Measurements from ENCODE around the gene ADSS1. TPM values are rescaled to one million over a fixed set of nuclear protein-coding genes. Genes with fewer than 3 reads are reported as not detected.

ADSS1 gene
- total and polyA plus RNA-seq, 2 donors (not counting 1 experiment from before 2014, with no cell fraction given): 2.2 to 3.5 TPM

DNA sequence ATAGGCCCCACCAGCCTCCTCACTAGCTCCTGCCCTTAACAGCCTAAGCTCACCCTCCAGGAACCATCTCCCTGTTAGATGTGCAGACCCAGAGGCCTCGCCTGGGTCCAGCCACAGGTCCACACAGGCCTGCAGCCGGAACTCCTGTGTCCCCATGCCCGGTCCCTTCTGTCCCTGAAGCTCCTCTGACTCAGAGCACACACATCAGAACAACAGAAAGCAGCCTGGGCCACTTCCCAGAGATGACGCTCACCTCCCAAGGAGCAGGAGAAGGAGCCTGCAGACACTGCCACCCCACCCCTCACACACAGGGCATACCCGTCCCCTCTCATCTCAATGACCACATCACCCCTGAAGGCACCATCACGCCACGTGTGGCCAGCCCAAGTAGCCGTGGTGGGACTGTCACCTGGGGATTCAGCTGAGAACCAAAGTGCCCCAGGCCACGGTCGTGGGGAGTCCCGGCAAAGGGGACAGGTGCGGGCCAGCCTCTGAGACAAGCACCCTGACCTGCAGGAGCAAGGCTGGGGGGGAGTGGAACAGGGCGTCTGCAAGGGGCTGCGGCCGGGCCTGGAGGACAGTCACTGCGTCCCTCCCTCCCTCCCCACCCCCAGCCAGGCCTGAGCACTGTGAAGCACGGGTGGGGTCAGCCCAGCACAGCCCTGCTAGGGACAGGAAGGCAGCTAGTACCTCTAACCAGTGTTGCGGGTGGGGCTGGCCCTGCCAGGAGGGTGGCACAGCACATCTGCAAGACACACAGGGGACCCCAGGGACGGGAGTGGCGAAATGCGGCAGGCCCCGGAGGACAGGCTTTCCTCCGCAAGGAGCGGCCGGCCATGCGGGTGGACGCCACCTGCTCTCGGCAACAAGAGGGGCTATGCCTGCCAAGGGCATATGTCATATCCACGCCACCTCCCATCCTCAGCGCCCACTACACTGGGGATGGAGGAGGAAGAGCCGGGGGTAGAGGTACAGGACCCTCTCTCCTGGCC, 66.0 kb downstream of the ADSS1 start:
- no peak overlapping the region for H3K4me2 ChIP-seq (ENCODE audit: extremely low read depth, insufficient read depth, low read length)
- peaks cover 57% of the 10 kb centered on the region for H3K79me2 ChIP-seq (ENCODE audit: control insufficient read depth, insufficient read depth, low read length)
- TF ChIP-seq EZH2 (IDR thresholded peaks at IDR 0.05; ENCODE audit: low read length, missing control alignments): no peak
- no peak for TF ChIP-seq CTCF (conservative IDR thresholded peaks at IDR 0.05 in 1 of 2, IDR thresholded peaks at IDR 0.05 in 1 of 2; ENCODE audit: low read depth in 1 of 2, low read length in 2 of 2)
- H3K27ac ChIP-seq (ENCODE audit: insufficient read depth, low read length): no peak overlapping the region
- DNase-seq (ENCODE audit: low read depth in 2 of 2): no peak
- no peaks in the 10 kb centered on the region for H3K27me3 ChIP-seq (ENCODE audit: control insufficient read depth, insufficient read depth, low read length)
- H3K9ac ChIP-seq (ENCODE audit: insufficient read depth, low read length): no peak overlapping the region
- no peaks in the 10 kb centered on the region for H3K9me3 ChIP-seq (ENCODE audit: control insufficient read depth, insufficient read depth, low read depth, low read length)
- no peak overlapping the region for H2AFZ ChIP-seq (ENCODE audit: low read length)
- H3K4me1 ChIP-seq (ENCODE audit: control insufficient read depth, extremely low read depth, insufficient read depth, low read length): peaks cover 5% of the 10 kb centered on the region
- H3K4me3 ChIP-seq (replicated peaks in 1 of 4; ENCODE audit: control extremely low read depth in 1 of 4, insufficient read depth in 1 of 4, low read depth in 3 of 4, low read length in 4 of 4): no peak overlapping the region
- peaks cover 15% of the 10 kb centered on the region for H3K36me3 ChIP-seq (ENCODE audit: control insufficient read depth, insufficient read depth, low read length)
- H4K20me1 ChIP-seq (ENCODE audit: control insufficient read depth, extremely low read depth, insufficient read depth, low read length): no peaks in the 10 kb centered on the region

- peaks cover 57% of the 10 kb centered on the region for H3K79me2 ChIP-seq (ENCODE audit: control insufficient read depth, insufficient read depth, low read length)
- H3K27ac ChIP-seq (ENCODE audit: insufficient read depth, low read length): no peak overlapping the region
- H3K9me3 ChIP-seq (ENCODE audit: control insufficient read depth, insufficient read depth, low read depth, low read length): no peaks in the 10 kb centered on the region
- H3K4me2 ChIP-seq (ENCODE audit: extremely low read depth, insufficient read depth, low read length): no peak overlapping the region
- no peaks in the 10 kb centered on the region for H4K20me1 ChIP-seq (ENCODE audit: control insufficient read depth, extremely low read depth, insufficient read depth, low read length)
- peaks cover 7% of the 10 kb centered on the region for H3K4me1 ChIP-seq (ENCODE audit: control insufficient read depth, extremely low read depth, insufficient read depth, low read length)
- no peak overlapping the region for H2AFZ ChIP-seq (ENCODE audit: low read length)
- no peak overlapping the region for H3K4me3 ChIP-seq (replicated peaks in 1 of 4; ENCODE audit: control extremely low read depth in 1 of 4, insufficient read depth in 1 of 4, low read depth in 3 of 4, low read length in 4 of 4)
- no peak for DNase-seq (ENCODE audit: low read depth in 2 of 2)
- TF ChIP-seq CTCF (conservative IDR thresholded peaks at IDR 0.05 in 1 of 2, IDR thresholded peaks at IDR 0.05 in 1 of 2; ENCODE audit: low read depth in 1 of 2, low read length in 2 of 2): no peak
- no peak for TF ChIP-seq EZH2 (IDR thresholded peaks at IDR 0.05; ENCODE audit: low read length, missing control alignments)
- H3K9ac ChIP-seq (ENCODE audit: insufficient read depth, low read length): no peak overlapping the region
- H3K27me3 ChIP-seq (ENCODE audit: control insufficient read depth, insufficient read depth, low read length): no peaks in the 10 kb centered on the region
- H3K36me3 ChIP-seq (ENCODE audit: control insufficient read depth, insufficient read depth, low read length): peaks cover 14% of the 10 kb centered on the region
Measured at GRCh38 chr14:104791425-104791824, 67.4 kb downstream of the ADSS1 start.

GRCh38 chr14:104792101-104792884, 68.3 kb downstream of the ADSS1 start:
- H3K9me3 ChIP-seq (ENCODE audit: control insufficient read depth, insufficient read depth, low read depth, low read length): no peaks in the 10 kb centered on the region
- H3K4me2 ChIP-seq (ENCODE audit: extremely low read depth, insufficient read depth, low read length): no peak overlapping the region
- no peaks in the 10 kb centered on the region for H3K27me3 ChIP-seq (ENCODE audit: control insufficient read depth, insufficient read depth, low read length)
- peaks cover 7% of the 10 kb centered on the region for H3K4me1 ChIP-seq (ENCODE audit: control insufficient read depth, extremely low read depth, insufficient read depth, low read length)
- no peaks in the 10 kb centered on the region for H4K20me1 ChIP-seq (ENCODE audit: control insufficient read depth, extremely low read depth, insufficient read depth, low read length)
- TF ChIP-seq CTCF (conservative IDR thresholded peaks at IDR 0.05 in 1 of 2, IDR thresholded peaks at IDR 0.05 in 1 of 2; ENCODE audit: low read depth in 1 of 2, low read length in 2 of 2) (no peak), EZH2 (IDR thresholded peaks at IDR 0.05; ENCODE audit: low read length, missing control alignments) (no peak)
- DNase-seq (ENCODE audit: low read depth in 2 of 2): no peak
- H3K79me2 ChIP-seq (ENCODE audit: control insufficient read depth, insufficient read depth, low read length): peaks cover 57% of the 10 kb centered on the region
- no peak overlapping the region for H3K27ac ChIP-seq (ENCODE audit: insufficient read depth, low read length)
- peaks cover 14% of the 10 kb centered on the region for H3K36me3 ChIP-seq (ENCODE audit: control insufficient read depth, insufficient read depth, low read length)
- no peak overlapping the region for H3K4me3 ChIP-seq (replicated peaks in 1 of 4; ENCODE audit: control extremely low read depth in 1 of 4, insufficient read depth in 1 of 4, low read depth in 3 of 4, low read length in 4 of 4)
- H3K9ac ChIP-seq (ENCODE audit: insufficient read depth, low read length): no peak overlapping the region
- no peak overlapping the region for H2AFZ ChIP-seq (ENCODE audit: low read length)

Data from fibroblast of lung (primary cell).